GM12892 (cell line): ENCODE measurements around the gene SNAP25.

Experiments used
- POLR2A ChIP-seq: IDR thresholded peaks from 2 replicates; pipeline ENCODE4 v1.6.1; 2011; ENCODE audit warnings: low read depth, low read length, control low read depth
- POLR2AphosphoS5 ChIP-seq: IDR thresholded peaks from 2 replicates; pipeline ENCODE4 v1.6.1; 2011; ENCODE audit warnings: low read depth, low read length, control low read depth

- no peak for TF ChIP-seq POLR2A
- TF ChIP-seq POLR2AphosphoS5, result no peak
These were observed 94.6 kb downstream of the SNAP25 start for GRCh38 chr20:10313215-10313614.
